Stimulated activated CD4-positive, alpha-beta T cell treated with anti-CD3 and anti-CD28 coated beads, Interleukin-12 subunit alpha, Interleukin-12 subunit beta, amount 100 ng/mL, for 48 hours (primary cell): ENCODE data around the gene TPRG1.
"Not testable (repeated sequence)": the region's sequence is repeated elsewhere in the genome, so short reads cannot be mapped to it uniquely, and the experiment has no call there.

Source experiments
- DNase-seq, 3 donors: peaks; one replicate each; pipeline ENCODE4 v3.0.0-alpha.2; 2020; ENCODE audit warnings: low read depth in 2 of 3, low spot score in 1 of 3

The TPRG1 gene

DNA sequence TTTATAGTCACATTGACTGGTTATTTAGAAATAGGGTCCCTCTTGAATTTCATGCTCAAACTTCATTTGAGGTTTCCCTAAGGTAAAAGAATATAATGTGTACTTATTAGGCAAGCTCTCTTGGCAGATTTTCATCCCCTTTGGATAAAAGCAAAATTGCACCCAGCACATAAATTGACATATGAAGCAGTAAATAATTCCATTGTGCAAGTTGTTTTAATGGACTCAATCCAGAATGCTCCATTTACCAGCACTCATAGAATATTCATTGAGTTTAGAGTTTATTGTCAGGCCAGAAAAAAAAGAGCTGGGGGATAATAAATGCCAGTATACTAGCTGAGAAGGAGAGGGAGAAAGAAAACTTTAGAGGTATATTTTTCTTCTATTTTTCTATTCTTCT, 136.8 kb downstream of the TPRG1 start:
- no peak for DNase-seq

- no peak for DNase-seq
Observed at GRCh38 chr3:189309400-189309975, 137.7 kb downstream of the TPRG1 start.

DNA sequence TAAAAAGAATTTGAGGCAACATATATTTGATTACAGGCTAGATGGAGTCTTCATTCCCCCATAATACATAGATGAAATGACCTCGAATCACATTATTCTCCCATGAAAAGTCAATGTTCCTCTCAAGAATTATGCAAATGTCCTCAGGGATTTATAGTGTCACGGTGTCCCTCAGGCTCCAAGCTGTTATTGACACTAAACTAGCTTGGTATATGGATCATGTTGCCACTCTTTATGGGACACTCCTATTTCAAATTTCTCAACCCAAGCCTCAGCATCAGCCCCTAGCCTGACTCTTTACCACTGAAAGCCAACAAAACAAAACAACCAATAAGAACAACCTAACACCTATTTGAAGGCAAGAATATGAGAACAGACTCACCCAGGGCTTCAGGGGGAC, 139.8 kb downstream of the TPRG1 start:
- DNase-seq: no peak

GRCh38 chr3:189312866-189313265, 141.1 kb downstream of the TPRG1 start:
- DNase-seq: no peak

GRCh38 chr3:189316296-189317019, 144.7 kb downstream of the TPRG1 start:
- no peak for DNase-seq

DNA sequence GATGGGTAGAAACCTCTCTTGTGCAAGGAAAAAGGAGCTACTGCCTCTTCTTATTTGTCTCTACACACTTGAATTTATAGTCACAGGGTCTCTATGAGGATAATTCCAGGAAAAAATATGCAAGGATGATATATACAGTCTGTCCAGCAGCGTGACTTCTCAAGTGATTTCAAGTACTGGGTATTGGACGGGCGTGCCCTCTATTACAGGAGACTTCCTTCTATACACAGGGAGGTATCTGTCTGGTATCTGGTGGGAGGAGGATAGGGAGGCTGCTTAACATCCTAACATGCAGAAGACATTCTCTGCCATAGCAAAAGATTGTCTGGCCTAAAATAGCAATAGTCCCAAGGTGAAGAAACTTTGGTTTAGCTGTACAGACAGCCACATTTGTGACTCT, 146.1 kb downstream of the TPRG1 start:
- DNase-seq: no peak

GRCh38 chr3:189320511-189320910, 148.7 kb downstream of the TPRG1 start:
- DNase-seq: no peak

GRCh38 chr3:189322339-189322738, 150.6 kb downstream of the TPRG1 start:
- no peak for DNase-seq

- DNase-seq: peak; percentile 63 to 76 (median 68)
Observed at GRCh38 chr3:189324538-189325138, 152.9 kb downstream of the TPRG1 start.

DNA sequence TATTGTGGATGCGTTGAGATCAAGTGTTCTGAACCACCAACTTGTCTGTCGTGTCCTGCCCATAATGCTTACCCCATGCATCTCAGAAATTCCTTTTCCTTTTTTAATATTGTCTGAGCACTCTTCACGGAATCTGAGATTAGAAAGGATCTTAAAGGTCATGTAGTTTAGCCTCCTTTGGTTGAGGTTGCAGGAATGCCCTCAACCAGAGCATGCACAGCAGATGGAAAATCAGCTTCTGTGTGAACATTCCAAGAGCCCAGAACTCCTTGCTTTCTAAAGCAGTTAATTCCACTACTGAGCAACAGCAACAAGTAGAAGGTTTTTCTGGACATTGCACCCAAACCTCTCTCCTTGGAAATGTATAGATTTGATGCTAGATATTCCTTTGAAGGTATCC, 153.7 kb downstream of the TPRG1 start:
- no peak for DNase-seq

DNA sequence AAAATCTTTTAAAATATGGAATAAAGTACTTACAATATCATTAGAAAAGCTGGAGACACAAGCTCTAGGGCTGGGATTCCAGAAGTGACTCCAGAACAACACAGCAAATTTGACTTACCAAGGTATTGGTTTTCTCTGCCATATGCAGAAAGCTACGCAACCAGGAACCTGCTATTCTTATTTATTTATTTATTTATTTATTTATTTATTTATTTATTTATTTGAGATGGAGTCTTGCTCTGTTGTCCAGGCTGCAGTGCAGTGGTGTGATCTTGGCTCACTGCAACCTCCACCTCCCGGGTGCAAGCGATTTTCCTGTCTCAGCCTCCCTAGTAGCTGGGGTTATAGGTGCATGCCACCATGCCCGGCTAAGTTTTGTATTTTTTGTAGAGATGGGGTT, 157.9 kb downstream of the TPRG1 start:
- not testable (repeated sequence) for DNase-seq

GRCh38 chr3:189330066-189330465, 158.3 kb downstream of the TPRG1 start:
- DNase-seq: no peak

- no peak for DNase-seq
Observed at GRCh38 chr3:189331002-189331418, 159.2 kb downstream of the TPRG1 start.

- no peak for DNase-seq
Observed at GRCh38 chr3:189334064-189334920, 162.5 kb downstream of the TPRG1 start.

DNA sequence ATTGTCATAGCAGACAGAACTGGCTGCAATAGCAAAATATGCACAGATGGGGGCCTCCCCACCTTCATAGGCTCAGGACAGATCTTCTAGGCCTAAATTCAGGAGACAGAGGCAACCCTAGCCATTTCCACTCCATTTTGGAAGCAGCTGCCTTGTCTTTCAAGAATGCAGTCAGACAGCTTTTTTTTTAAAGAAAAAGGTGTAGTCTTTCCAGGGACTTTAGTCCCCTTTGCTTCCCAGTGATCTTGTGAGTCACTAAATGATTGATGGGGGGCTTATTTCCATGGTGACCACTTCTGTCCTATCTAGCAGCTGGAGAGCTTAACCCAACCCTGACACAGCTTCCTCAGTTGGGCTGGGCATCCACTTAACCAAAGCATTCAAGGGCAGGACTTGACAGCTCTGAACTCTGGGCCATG, 165.9 kb downstream of the TPRG1 start:
- DNase-seq: no peak

DNA sequence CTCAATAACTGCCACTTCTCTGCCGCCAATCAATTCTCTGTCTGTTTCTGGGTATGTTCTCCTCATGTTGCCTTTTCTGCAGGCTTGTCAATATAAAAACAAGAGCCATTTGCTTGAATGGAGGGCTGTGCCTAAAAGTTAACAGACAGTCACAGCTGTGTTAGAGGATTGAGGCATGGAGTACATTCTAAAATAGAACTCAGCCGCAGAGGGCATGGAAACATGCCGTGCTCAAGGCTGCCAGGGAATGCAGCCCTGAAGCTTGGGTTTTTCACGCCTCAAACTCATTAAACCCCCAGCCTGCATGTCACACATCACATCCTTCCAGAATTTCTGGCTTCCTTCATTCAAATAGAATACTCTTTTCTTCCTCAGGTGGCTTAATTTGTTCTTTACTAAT, 166.6 kb downstream of the TPRG1 start:
- no peak for DNase-seq

DNA sequence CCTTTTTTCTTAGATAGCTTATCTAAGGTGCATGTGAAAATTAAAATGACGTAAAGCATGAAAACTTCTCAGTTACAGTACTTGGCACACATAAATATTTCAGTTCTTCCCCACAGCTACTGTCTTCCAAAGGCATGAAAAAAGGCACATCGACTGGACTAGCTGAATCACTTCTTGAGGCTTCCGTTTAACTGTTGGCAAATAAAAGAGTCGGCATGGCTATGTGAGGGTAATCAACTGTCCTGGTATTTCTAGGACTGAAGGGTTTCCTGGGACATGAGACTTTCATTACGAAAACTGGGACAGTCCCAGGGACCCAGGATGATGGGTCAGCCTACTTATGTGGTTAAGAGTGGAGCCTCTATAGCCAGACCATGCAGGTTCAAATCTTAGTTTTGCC, 168.2 kb downstream of the TPRG1 start:
- DNase-seq: no peak

DNA sequence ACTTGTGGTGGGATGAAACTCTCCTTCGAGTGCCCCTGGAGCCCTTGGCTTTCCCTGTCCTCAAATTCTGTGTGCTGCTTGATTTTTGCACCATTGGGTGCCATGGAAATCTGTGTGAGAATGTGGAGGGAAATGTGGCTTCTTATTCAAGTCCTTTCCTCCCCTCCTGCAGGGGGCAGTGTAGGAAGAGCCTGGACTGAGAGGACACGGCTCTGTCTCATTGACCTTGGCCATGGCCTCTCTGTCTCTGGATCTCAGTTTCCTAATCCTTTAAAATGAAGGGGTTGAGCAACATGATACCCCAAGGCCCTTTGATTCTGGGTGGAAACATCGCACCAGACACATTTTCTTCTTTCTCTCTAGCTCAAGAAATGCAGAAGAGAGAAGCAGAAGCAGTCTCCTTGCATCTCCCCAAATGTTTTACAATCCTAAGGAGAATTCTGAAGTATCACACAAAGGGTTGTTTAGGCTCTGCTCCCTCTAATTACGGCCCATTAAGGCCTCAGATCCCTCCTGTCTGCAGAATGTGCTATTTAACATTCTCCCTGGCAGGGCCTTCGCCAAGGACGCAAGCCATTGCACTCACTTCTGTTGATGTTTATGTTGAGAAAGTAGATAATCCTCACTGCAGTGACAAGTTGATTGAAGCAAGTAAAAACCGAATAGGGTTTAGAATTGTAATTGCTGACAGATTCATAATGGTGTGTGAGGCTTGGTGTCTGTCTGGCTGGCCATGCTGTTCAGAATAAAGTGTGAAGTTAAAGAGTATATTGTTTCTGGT, 169.1 kb downstream of the TPRG1 start:
- DNase-seq: no peak

- DNase-seq: no peak
Observed at GRCh38 chr3:189342811-189343210, 171.0 kb downstream of the TPRG1 start.

DNA sequence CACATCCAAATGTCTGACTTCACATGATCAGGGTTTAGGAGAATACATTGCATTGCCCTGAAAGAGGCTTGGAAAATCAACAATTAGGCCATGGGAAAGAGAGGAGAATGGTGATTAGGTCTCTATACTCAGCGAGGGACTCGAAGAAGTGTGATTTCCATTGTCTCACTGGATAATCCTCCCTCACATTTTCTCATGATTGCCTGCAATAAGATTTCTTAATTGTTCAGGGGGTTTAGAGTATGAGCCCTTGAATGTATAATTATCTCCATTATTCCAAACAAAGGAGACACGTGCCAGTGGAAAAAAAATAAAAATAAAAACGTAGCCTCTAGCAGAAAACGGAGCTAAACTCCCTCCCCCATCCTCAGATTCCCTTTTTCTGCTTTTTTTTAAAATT, 173.2 kb downstream of the TPRG1 start:
- no peak for DNase-seq

GRCh38 chr3:189349772-189350171, 178.0 kb downstream of the TPRG1 start:
- DNase-seq: no peak
